ENCODE results near the gene SLC25A23.

The SLC25A23 gene

DNA sequence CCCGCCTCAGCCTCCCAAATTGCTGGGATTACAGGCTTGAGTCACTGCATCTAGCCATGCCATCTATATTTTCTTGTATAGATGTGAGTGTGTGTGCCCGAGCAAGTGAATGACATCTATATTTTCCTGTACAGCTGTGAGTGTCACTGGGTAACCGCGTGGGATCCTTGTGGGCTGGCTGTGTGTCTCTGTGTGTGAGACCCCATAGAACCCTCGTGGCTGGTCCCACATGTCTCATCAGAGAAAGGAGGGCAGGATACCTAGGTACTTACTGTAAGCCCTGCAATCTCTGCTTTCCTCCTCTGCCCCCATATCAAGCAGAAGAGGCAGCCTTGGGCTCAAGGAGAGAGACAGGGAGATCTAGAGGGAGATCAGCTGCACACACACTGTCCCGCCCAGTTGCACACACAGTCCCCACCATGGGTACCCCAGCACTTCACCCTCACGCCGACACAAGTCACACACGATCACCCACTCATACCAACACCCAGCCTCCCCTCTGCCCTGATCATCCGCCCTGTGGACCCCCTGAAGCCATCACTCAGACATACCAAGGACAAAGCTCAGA lies 21.3 kb upstream of the SLC25A23 start:
- DNase-seq: no peak

DNA sequence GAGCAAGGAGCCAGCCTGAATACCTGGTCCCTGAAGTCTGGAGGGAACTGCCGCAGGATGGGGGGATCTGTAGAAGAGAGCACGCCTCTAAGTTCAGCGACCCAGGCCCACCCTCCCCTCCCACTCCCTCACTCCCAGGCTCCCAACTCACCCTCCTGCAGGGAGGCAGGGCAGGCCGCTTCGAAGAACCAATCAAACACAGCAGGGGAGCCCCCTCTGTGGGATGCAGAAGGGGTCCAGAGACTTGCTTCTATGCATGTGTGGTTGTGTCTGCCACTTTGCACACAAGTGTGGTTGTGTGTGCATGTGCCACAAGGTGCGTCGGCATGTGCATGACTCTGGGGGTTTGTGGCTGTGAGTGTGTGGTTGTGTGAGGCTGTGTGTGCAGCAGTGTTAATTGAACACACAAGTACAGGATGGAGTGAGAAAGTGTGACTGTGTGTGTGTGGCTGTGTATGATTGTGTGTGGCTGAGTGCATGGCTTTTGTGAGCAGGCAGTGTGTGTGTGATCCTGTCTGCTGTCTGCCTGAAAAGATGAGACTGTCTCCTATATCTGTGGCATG lies 20.3 kb upstream of the SLC25A23 start:
- DNase-seq: no peak

DNA sequence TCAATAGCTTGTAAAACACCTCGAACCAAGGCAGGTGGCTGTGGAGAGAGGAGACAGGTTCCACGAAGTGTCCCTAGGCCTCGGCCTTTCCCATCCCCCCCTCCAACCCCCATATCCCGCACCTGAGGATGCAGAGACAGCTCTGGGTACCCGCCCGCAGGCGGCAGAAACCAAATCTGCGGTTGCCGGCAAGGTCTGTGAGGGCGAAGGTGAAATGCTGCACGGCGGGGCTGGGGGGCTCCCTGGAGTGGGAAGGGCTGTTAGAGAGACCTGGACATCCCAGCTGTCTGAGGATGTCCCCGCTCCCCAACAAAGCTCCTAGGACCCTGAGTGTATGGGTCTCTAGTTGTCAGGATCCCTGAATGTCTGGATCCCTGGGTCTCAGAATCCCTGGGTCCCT lies 19.2 kb upstream of the SLC25A23 start:
- DNase-seq: no peak

DNA sequence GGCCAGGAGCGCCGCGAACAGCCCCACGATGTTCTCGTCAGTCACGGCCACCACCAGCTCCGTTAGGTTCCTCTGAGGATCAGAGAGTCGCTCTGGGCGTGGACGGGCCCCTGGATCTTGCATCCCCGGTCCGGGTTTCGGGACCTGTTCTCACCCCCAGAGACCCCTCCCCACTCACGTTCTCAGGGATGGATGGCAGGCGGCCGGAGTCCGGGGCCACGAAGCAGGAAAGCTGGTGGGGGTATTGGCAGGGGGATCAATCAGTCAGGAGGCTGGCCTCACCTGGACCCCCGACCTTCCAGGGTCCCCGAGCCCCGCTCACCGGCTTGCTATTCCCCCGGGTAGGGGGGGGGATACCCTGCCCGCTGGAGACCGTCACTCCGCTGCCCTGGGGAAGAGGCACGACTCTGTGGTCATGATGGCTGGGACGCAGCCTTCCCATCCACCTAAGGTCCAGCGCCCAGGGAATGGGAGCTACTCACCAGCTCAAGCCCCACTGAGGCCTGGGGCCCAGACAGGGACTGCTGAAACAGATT lies 17.4 kb upstream of the SLC25A23 start:
- DNase-seq: no peak

DNA sequence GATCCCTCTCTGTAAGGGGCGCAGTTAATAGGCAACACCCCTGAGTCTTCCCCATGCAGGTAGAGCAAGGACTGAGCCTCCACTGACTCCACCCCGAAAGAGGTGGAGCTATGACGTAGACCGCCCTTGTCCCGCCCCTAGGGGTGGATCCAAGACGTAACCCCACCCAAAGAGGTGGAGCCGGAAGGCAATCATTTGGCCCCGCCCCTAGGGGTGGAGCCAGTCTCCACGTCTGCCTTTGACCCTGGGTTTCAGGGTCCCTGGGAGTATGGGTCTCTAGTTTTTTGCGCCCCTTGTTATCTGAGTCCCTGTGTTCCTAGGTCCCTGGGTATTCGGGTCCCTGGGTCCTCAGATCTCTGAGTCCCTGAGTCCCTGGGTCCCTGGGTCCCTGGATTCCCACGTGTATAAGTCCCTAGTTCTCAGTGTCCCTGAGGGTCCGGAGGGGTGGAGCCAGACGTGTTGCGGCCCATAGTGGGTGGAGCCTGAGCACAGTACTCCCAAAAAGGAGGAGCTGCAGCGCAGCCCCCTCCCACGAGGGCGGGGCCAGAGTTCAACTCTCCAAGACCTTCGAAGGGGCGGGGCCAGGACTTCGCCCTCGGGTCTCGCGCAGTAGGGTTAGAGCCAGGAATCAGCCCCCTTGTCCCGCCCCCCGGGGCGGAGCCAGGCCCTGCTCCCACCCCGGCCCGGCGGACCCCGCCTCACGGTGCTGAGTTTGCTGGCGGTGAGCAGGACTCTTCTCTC lies 16.7 kb upstream of the SLC25A23 start:
- DNase-seq: no peak

DNA sequence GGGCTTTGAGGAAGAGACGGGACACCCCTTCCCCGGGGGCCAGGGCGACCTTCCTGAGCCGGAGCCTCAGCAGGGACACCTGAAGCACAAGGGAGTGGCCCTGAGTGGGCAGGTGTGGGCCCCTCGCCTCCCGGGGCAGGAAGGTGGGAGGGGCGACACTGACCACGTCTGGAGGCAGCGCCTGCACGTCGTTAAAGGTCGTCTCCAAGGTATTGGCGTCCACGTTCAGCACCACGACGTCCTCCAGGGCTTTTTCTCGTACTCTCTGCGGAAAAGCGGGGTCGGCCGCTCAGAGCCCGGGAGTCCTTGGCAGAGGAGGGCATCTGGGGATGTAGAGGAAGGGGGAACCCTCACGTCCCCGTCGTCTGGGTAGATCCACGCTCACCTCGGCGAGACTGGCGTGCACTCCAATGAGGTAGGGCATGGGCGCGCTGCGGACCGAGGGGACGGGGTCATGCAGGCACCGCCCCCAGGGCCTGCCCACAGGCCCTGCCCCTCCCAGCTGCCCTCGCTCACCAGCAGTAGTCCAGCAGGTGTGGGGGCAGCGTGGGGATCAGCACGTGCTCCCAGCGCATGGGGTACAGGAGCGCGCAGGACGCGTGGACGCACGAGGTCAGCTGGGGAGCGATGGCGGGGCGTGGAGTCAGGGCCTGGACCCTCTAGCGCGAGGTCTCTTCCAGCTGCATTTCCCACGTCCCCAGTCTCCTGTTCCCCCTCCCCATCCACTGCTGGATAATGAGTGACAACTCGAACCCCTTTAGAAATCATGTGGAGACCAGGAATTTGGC lies 15.9 kb upstream of the SLC25A23 start:
- no peak for DNase-seq

DNA sequence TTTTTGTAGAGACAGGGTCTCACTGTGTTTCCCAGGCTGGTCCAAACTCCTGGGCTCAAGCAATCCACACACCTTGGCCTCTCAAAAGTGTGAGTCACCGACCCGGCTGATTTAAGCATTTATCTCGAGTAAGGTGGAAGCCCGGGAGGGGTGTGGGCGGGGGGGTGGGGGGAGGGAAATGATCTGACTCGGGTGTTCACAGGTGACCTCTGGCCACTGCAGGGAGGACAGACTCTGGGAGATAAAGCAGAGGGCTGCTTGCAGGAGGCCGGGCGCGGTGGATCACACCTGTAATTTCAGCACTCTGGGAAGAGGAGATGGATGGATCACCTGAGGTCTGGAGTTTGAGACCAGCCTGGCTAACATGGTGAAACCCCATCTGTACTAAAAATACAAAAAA lies 14.1 kb upstream of the SLC25A23 start:
- no peak for DNase-seq

DNA sequence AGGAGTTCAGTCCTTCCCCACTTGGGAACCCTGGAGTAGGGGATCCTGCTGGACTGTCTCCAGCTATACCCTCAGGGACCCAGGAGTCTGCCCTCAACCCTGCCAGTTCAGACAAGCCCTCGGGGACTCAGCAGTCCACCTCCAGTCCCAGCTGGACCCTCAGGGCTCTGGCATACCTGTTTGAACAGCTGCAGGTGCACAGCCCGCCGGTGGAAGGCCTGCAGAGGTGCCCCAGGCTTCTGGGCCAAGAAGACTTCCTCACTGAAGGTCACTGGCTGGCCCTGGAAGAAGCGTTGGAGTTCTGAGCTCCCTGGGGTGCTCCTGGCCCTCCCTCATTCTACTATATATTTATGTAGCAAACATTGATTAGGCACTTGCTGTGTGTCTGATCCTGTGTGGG lies 13.1 kb upstream of the SLC25A23 start:
- no peak for DNase-seq

DNA sequence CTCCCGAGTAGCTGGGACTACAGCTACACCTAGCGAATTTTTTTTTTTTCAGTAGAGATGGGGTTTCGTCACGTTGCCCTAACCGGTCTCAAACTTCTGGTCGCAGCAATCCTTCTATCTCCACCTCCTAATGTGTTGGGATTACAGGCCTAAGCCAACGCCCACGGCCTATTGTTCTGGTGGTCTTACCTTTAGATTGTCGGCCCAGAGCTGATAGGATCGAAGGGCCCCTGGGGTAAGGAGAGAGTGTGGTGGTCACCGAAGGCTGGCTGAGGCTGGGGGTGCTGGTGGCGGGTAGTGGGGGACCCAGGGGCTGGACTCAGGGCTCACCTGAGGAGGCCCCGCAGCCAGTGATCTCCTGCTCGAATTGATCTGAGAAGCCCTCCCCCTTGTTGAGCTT lies 11.5 kb upstream of the SLC25A23 start:
- no peak for DNase-seq

DNA sequence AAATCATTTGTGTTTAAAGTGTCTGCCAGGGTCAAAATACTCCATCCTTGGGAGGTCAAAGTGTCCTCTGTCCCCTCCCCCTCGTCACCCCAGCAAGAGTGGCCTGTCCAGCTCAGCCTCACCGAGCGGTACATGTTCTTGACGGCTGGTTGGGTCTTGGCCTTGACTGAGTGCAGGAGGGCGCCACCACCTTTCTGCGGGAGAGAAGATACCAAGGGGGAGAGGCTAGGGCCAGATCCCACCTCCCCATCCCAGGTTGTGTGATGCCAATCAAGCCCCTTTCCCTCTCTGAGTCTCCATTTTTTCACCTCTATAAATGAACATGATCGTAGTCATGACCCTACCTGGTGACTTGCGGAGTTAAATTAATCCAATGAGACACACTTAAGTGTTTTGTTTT lies 10.6 kb upstream of the SLC25A23 start:
- no peak for DNase-seq

DNA sequence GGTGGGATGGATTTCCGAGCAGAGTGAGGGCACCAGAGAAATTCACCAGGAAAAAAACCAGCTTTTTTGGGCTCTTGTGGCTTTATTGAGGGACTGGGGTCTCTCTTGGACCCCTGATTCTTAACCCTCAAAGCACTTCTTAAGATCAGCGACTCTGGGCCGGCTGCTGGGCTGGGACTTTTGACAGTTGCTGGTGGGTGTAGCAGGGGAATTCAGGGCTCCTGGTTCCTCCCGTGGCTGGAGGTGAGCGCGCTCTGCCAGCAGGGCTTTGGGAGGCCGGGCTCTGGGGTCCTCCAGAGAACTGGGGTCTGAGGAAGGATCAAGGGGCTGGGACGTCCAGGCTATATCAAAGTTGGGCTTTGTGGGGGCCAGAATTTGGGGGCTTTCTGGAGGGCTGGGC lies 7.8 kb upstream of the SLC25A23 start:
- DNase-seq: no peak

DNA sequence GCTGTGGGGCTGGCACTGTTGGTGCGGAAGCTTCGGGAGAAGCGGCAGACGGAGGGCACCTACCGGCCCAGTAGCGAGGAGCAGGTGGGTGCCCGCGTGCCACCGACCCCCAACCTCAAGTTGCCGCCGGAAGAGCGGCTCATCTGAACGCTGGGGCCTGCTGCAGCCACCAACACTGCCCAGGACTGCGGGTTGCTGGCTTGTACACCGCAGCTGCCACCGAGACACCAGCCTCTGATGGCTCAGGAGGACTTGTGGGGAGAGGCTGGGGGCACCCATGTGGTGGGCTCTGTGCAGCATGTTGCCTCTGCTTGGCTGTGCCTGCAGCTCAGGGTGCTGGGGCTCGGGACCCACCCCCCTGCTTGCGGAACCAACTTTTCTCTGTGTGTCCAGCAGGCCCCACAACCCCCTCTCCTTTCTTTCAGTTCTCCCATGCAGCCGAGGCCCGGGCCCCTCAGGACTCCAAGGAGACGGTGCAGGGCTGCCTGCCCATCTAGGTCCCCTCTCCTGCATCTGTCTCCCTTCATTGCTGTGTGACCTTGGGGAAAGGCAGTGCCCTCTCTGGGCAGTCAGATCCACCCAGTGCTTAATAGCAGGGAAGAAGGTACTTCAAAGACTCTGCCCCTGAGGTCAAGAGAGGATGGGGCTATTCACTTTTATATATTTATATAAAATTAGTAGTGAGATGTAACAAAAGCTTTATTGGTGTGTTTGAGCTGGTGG lies 7.1 kb upstream of the SLC25A23 start:
- DNase-seq: no peak

DNA sequence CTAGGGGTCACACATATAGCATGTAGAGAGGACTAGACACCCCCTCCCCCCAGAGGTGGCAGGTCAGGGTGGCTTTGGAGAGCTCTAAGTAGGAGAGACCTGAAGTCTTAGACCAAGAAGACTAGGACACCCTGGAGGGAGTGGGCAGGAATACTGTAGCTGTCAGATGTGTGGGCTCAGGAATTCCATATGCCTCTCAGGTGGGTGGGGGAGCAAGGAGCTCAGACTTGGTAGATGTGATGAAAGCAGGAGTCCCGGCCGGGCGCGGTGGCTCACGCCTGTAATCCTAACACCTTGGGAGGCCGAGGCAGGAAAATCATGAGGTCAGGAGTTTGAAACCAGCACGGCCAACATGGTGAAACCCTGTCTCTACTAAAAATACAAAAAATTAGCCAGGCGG lies 6.1 kb upstream of the SLC25A23 start:
- DNase-seq: no peak

DNA sequence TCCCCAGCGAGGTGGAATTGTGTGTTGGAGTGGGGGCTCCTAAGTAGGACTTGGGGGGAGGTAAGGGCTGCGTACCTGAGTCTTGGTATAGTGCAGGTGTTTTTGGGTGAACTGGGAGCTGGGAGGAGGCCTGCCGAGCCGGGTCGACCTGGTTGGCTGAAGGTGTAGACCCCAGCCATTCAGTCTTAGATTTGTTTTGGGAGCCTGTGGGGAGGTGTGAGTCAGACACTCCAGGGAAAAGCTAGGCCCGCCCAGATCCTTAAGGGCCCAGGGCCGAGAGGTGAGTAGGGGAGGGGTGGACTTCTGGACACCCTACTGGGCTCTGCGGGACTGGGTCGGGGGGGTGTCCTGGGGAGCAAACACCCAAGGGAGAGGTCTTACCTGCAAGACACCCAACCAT lies 5.4 kb upstream of the SLC25A23 start:
- DNase-seq: no peak

DNA sequence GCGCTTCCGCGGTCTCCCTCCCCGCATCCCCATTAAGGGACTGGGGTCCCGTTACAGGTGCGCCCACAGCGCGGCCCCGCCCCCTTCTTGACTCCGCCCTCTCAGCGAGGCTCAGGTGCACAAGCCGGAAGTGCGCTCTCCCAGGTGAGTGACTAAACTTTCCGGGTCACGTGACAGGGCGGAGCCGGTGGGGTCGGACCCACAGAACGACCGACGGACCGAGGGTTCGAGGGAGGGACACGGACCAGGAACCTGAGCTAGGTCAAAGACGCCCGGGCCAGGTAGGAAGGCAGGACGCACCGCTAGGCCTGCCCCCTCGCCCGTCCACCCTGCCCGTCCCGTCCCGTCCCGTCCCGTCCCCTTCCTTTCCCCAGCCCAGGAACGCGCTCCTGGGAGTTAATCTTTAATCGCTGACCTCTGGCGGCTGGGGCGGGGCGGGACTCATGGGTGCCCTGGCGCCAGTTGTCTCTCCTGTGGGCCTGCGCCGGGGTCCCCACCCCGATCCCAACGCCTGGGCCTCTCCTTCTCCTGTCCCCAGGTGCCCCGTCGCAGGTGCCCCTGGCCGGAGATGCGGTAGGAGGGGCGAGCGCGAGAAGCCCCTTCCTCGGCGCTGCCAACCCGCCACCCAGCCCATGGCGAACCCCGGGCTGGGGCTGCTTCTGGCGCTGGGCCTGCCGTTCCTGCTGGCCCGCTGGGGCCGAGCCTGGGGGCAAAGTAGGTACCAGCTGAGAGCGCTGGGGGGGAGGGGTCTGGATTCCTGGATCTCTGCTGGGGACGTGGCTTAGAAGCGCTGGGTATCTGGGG lies 4.7 kb upstream of the SLC25A23 start, which contains the start of gene CRB3:
Gene CRB3, plus strand, starts transcription at position 202 of the 804 bp plus-strand sequence. Its CDS starts 431 bp downstream, at position 633.
- DNase-seq: no peak

DNA sequence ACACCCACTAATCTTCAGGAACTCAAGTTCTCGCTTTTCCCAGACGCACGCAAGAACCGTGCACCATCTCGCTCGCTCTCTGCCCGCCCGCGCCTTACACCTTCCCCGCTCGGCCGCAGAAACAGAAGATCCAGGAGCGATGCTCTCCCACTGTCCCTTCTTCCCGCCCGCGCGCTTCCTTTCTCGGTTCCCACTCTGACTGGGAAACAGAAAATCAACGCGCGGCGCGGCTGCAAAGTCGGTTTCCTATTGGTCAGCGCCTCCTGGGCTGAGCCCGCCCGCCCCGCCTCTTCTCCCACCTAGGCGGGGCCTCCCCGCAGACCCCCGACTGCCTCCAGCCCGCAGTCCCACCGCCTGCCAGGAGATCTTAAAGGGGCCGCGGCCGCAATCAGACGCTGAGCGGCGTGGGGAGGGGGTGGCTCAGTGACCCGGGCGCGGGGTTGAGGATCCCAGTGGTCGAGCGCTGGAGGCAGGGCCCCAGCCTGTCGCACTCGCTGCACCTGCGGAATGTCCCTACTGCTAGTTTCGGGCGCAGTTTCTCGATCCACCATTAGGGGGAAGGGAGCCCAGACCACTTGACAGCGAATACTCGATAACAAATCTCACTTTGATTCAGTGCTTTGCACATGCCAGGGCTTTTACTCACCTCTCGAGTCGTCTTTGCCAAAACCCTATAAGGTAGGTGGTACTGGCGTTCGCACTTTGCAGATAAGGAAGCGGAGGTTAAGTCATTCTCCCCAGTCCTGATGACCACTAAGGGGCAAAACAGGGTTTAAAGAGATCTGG lies 700 bp upstream of the SLC25A23 start:
- DNase-seq: peak; percentile 93

DNA sequence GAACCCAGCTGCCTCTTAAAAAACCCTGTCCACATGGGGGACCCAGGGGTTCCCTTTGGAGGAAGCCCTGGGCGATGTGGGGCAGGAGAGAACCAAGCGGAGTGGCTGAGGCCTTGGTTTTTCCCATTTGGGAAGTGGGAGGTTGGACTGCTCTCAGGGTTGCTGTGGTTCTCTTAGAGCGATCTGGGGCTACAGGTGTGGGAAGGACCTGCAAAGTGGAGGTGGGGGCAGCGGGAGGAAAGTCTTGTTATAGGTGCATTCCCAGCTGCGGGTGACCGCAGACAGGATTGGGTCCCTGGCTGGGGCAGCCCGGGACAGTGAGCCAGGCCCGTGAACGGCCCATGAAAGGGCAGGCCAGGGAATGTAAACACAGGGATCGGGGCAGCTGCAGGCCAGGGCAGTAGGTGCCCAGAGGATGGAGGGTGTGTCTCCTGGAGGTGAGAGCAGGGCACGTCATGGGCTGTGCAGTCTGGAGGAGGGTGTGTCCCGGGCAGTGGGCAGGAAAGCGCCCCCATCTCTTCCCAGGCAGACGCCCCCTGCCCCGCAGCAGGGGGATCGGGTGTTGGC lies 814 bp downstream of the SLC25A23 start:
- no peak for DNase-seq

DNA sequence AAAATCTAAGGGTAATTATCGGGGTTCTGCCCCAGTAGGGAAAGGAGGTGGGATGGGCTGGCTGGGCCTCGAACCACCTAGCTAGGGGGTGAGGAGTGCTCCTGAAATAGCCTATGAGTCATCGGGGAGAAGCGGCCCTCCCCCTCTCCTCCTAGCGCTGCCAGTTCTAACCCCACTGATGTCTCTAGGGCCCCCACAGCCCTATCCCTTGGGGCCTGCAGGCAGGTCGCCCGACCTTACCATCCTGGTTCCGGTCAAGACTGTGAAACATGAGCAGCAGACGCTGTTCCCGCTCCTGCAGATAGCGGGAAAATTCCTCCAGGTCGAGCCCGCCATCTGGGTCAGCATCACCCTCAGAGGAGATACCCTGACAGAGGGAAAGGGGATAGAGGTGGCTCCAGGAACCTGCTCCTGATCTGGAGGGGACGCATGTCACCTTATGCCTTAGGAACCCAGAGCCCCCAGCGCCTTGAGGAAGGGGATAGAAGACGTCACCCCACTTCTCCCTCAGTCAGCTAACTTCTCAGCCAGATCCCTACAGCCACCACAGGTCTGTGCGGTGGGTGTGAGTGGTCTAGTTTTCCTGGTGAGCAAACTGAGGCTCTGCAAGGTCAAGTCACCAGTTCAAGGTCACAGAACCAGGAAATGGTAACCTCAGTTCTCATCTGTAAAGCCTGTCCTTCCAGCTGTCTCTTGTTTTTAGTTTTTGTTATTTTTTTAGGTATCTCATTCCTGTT lies 1.5 kb downstream of the SLC25A23 start:
- no peak for DNase-seq

DNA sequence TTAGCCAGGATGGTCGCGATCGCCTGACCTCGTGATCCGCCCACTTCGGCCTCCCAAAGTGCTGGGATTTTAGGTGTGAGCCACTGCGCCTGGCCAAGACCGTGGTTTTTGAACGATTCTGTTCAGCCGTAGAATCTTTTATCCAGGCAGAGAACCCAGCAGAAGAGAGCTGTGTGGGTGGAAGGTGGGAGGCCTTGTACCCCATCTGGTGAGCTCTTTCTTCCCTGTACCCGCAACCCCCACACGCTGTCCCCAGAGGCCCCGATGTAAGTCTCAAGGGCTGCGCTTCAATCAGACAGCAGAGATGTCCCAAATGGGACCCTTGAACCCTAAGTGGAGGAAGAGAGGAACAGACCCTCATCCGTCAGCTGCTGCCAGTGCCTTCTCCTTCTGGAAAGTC lies 3.7 kb downstream of the SLC25A23 start:
- no peak for DNase-seq

Data from NK-92 treated with Interleukin-12 subunit alpha and Interleukin-12 subunit beta, amount 100 ng/mL, for 24 hours (cell line).